Nephron progenitor cell (in vitro differentiated cells): Measurements from ENCODE around the gene MORN1.

Experiments used
- DNase-seq: peaks from one replicate; pipeline ENCODE4 v3.0.0; 2021
- H3K27ac Mint-ChIP-seq: 2 replicates; pipeline ENCODE4 v1.8.0; 2021; ENCODE audit warnings: mild to moderate bottlenecking, moderate library complexity, mixed read lengths
- H3K27me3 Mint-ChIP-seq: 2 replicates; pipeline ENCODE4 v1.8.0; 2021; ENCODE audit warnings: mild to moderate bottlenecking, low read depth, mixed read lengths; ENCODE audit not compliant: poor library complexity
- H3K36me3 Mint-ChIP-seq: 2 replicates; pipeline ENCODE4 v1.8.0; 2021; ENCODE audit warnings: low read depth, mixed read lengths
- H3K4me1 Mint-ChIP-seq: 2 replicates; pipeline ENCODE4 v1.8.0; 2021; ENCODE audit warnings: mixed read lengths
- H3K4me3 Mint-ChIP-seq: 2 replicates; pipeline ENCODE4 v1.8.0; 2021; ENCODE audit warnings: mild to moderate bottlenecking, moderate library complexity, mixed read lengths
- H3K9me3 Mint-ChIP-seq: 2 replicates; pipeline ENCODE4 v1.8.0; 2021; ENCODE audit warnings: mild to moderate bottlenecking, moderate library complexity, mixed read lengths
- CTCF ChIP-seq: fragments of 200-600 bp; sonication (generic); IDR thresholded peaks from 2 replicates; pipeline ENCODE4 v1.5.0; 2021; ENCODE audit warnings: antibody characterized with exemption

MORN1 gene

GRCh38 chr1:2396476-2396875, 5.1 kb upstream of the MORN1 start:
- TF ChIP-seq CTCF, result no peak
- H3K27ac Mint-ChIP-seq, result no peak overlapping the region
- no peak for DNase-seq
- peaks cover 21% of the 10 kb centered on the region for H3K4me1 Mint-ChIP-seq
- no peak overlapping the region for H3K4me3 Mint-ChIP-seq
- peaks cover 53% of the 10 kb centered on the region for H3K36me3 Mint-ChIP-seq
- no peaks in the 10 kb centered on the region for H3K9me3 Mint-ChIP-seq
- peaks cover 8% of the 10 kb centered on the region for H3K27me3 Mint-ChIP-seq

GRCh38 chr1:2396059-2396458, 4.7 kb upstream of the MORN1 start:
- H3K27ac Mint-ChIP-seq, result peak overlapping the region; percentile 59
- no peak overlapping the region for H3K4me3 Mint-ChIP-seq
- H3K9me3 Mint-ChIP-seq, result no peaks in the 10 kb centered on the region
- peaks cover 51% of the 10 kb centered on the region for H3K36me3 Mint-ChIP-seq
- H3K27me3 Mint-ChIP-seq, result peaks cover 8% of the 10 kb centered on the region
- DNase-seq, result no peak
- TF ChIP-seq CTCF, result no peak
- peaks cover 21% of the 10 kb centered on the region for H3K4me1 Mint-ChIP-seq

GRCh38 chr1:2395245-2395644, 3.9 kb upstream of the MORN1 start:
- no peak overlapping the region for H3K4me3 Mint-ChIP-seq
- DNase-seq, result no peak
- peaks cover 28% of the 10 kb centered on the region for H3K4me1 Mint-ChIP-seq
- no peaks in the 10 kb centered on the region for H3K9me3 Mint-ChIP-seq
- H3K36me3 Mint-ChIP-seq, result peaks cover 45% of the 10 kb centered on the region
- peaks cover 8% of the 10 kb centered on the region for H3K27me3 Mint-ChIP-seq
- no peak for TF ChIP-seq CTCF
- peak overlapping the region; percentile 86 for H3K27ac Mint-ChIP-seq

GRCh38 chr1:2394761-2395160, 3.4 kb upstream of the MORN1 start:
- no peak for DNase-seq
- Mint-ChIP-seq H3K27ac (peak overlapping the region; percentile 86), H3K4me3 (no peak overlapping the region), H3K27me3 (peaks cover 8% of the 10 kb centered on the region), H3K36me3 (peaks cover 41% of the 10 kb centered on the region), H3K4me1 (peaks cover 33% of the 10 kb centered on the region), H3K9me3 (no peaks in the 10 kb centered on the region)
- no peak for TF ChIP-seq CTCF

- Mint-ChIP-seq H3K27me3 (peaks cover 8% of the 10 kb centered on the region), H3K4me1 (peaks cover 33% of the 10 kb centered on the region), H3K27ac (peak overlapping the region; percentile 85), H3K9me3 (no peaks in the 10 kb centered on the region), H3K4me3 (no peak overlapping the region), H3K36me3 (peaks cover 37% of the 10 kb centered on the region)
- DNase-seq, result no peak
- no peak for TF ChIP-seq CTCF
These were observed 2.9 kb upstream of the MORN1 start for GRCh38 chr1:2394220-2394619.

- no peak for TF ChIP-seq CTCF
- H3K36me3 Mint-ChIP-seq, result peaks cover 30% of the 10 kb centered on the region
- H3K9me3 Mint-ChIP-seq, result no peaks in the 10 kb centered on the region
- peak overlapping the region; percentile 50 for H3K27ac Mint-ChIP-seq
- peaks cover 8% of the 10 kb centered on the region for H3K27me3 Mint-ChIP-seq
- H3K4me1 Mint-ChIP-seq, result peaks cover 33% of the 10 kb centered on the region
- peak overlapping the region; percentile 91 for H3K4me3 Mint-ChIP-seq
- DNase-seq, result no peak
These were observed 2.1 kb upstream of the MORN1 start for GRCh38 chr1:2393471-2393877.
